ENCODE measurements around the gene ARHGAP36.
A peak's percentile ranks its signal among the peaks of the same experiment; 100 is the strongest.

The ARHGAP36 gene

DNA sequence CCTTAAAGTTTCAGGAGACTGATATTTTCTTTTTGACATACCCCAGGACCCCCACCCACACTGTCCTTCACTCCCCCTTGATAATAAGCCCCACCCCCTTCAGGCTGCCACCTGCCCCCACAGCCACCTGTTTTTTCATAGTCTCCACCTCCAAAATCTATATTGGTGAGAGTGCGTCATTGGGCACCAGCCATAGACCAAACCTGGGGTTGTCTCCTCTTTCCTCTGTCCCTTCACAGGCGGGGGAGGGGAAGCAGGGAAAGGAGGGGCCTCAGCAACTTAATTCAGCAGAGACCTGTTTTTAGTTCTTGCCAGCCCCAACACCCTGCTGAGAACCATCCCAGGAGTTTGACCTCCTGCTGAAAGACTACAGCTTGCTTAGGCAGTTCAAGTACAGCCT is 1.1 kb downstream of the ARHGAP36 start:
- H3K9me3 ChIP-seq (ENCODE audit: insufficient read depth, low read length), result no peaks in the 10 kb centered on the region
- no peaks in the 10 kb centered on the region for H3K36me3 ChIP-seq (ENCODE audit: insufficient read depth, insufficient read length, low read length)
- H3K4me3 ChIP-seq (ENCODE audit: insufficient read length, low read depth), result no peak overlapping the region
- DNase-seq (ENCODE audit: low read depth, low spot score), result no peak
- TF ChIP-seq SUZ12 (IDR thresholded peaks at IDR 0.05; ENCODE audit: extremely low read depth, insufficient read depth, insufficient read length) (no peak), YY1 (IDR thresholded peaks at IDR 0.05; ENCODE audit: insufficient read depth, insufficient read length) (no peak), ZNF274 (IDR thresholded peaks at IDR 0.05; ENCODE audit: low read depth, low read length) (no peak)
- H3K9ac ChIP-seq (ENCODE audit: insufficient read length, low read depth), result no peak overlapping the region
- no peaks in the 10 kb centered on the region for H3K4me1 ChIP-seq (ENCODE audit: insufficient read depth, insufficient read length)
- H3K27me3 ChIP-seq (ENCODE audit: insufficient read depth, insufficient read length), result no peaks in the 10 kb centered on the region

DNA sequence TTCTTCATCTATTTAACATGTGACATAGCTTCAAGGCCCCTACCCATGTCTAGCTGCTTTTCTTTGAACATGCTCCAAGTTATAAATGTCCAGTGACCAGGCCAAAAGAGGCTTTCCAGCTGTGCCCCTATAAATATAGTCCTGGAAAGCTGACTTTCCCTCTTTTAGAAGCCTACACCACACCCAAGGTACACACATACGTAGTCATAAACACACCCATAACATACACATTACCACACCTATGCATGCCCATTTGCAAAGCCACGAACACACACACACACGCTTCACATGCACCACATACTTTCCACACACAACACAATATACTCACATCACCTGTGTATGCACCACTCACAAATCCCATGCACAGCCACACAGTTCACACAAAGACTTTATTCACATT is 2.0 kb downstream of the ARHGAP36 start:
- H3K36me3 ChIP-seq (ENCODE audit: insufficient read depth, insufficient read length, low read length), result no peaks in the 10 kb centered on the region
- TF ChIP-seq ZNF274 (IDR thresholded peaks at IDR 0.05; ENCODE audit: low read depth, low read length), result no peak
- TF ChIP-seq YY1 (IDR thresholded peaks at IDR 0.05; ENCODE audit: insufficient read depth, insufficient read length), result no peak
- TF ChIP-seq SUZ12 (IDR thresholded peaks at IDR 0.05; ENCODE audit: extremely low read depth, insufficient read depth, insufficient read length), result no peak
- no peaks in the 10 kb centered on the region for H3K4me1 ChIP-seq (ENCODE audit: insufficient read depth, insufficient read length)
- H3K9me3 ChIP-seq (ENCODE audit: insufficient read depth, low read length), result no peaks in the 10 kb centered on the region
- H3K27me3 ChIP-seq (ENCODE audit: insufficient read depth, insufficient read length), result no peaks in the 10 kb centered on the region
- H3K9ac ChIP-seq (ENCODE audit: insufficient read length, low read depth), result no peak overlapping the region
- DNase-seq (ENCODE audit: low read depth, low spot score), result no peak
- no peak overlapping the region for H3K4me3 ChIP-seq (ENCODE audit: insufficient read length, low read depth)

DNA sequence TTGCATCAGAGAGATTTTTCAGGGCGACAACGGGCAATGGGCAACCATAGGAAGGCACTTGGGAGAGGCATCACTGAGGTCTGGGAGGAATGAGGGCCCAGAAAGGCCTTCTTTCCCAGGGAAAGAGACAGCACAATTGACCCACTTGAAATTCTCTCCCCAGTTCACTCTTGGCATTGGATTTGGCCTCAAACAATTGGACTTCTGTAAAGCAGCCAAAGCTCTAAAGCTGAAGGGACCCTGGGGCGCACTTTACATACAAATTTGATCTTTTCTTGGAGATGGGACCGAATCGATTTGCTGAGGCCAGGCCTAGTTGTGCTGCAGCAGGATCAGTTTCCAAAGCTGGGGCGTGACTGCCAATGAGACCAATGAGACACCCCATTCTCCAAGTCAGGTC is 3.2 kb downstream of the ARHGAP36 start:
- DNase-seq (ENCODE audit: low read depth, low spot score), result no peak
- Histone ChIP-seq H3K9ac (ENCODE audit: insufficient read length, low read depth) (no peak overlapping the region), H3K36me3 (ENCODE audit: insufficient read depth, insufficient read length, low read length) (no peaks in the 10 kb centered on the region), H3K9me3 (ENCODE audit: insufficient read depth, low read length) (no peaks in the 10 kb centered on the region), H3K4me3 (ENCODE audit: insufficient read length, low read depth) (no peak overlapping the region), H3K27me3 (ENCODE audit: insufficient read depth, insufficient read length) (no peaks in the 10 kb centered on the region), H3K4me1 (ENCODE audit: insufficient read depth, insufficient read length) (no peaks in the 10 kb centered on the region)
- no peak for TF ChIP-seq SUZ12 (IDR thresholded peaks at IDR 0.05; ENCODE audit: extremely low read depth, insufficient read depth, insufficient read length)
- TF ChIP-seq ZNF274 (IDR thresholded peaks at IDR 0.05; ENCODE audit: low read depth, low read length), result no peak
- no peak for TF ChIP-seq YY1 (IDR thresholded peaks at IDR 0.05; ENCODE audit: insufficient read depth, insufficient read length)

DNA sequence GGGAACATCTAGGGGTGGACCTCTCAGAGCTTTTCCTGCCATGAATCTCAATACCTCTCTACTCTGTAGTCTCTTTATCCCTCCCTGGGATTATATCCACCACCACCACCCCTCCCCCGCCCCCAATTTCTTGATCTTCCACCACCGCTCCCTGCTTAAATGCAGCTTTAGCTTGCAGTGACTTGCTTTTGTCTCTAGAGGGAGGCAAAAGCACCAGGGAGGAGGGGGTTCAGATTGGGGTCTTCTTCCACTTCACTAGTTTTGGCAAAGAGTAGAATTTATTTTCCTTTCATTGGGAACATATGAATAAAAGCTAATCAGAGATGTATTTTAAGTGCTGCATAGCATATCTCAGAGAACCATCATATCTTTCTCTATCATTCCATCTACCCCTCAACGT is 5.5 kb downstream of the ARHGAP36 start:
- Histone ChIP-seq H3K9ac (ENCODE audit: insufficient read length, low read depth) (no peak overlapping the region), H3K9me3 (ENCODE audit: insufficient read depth, low read length) (no peaks in the 10 kb centered on the region), H3K4me3 (ENCODE audit: insufficient read length, low read depth) (no peak overlapping the region), H3K4me1 (ENCODE audit: insufficient read depth, insufficient read length) (no peaks in the 10 kb centered on the region), H3K27me3 (ENCODE audit: insufficient read depth, insufficient read length) (peaks cover 4% of the 10 kb centered on the region), H3K36me3 (ENCODE audit: insufficient read depth, insufficient read length, low read length) (no peaks in the 10 kb centered on the region)
- no peak for TF ChIP-seq YY1 (IDR thresholded peaks at IDR 0.05; ENCODE audit: insufficient read depth, insufficient read length)
- TF ChIP-seq SUZ12 (IDR thresholded peaks at IDR 0.05; ENCODE audit: extremely low read depth, insufficient read depth, insufficient read length), result no peak
- TF ChIP-seq ZNF274 (IDR thresholded peaks at IDR 0.05; ENCODE audit: low read depth, low read length), result no peak
- no peak for DNase-seq (ENCODE audit: low read depth, low spot score)

DNA sequence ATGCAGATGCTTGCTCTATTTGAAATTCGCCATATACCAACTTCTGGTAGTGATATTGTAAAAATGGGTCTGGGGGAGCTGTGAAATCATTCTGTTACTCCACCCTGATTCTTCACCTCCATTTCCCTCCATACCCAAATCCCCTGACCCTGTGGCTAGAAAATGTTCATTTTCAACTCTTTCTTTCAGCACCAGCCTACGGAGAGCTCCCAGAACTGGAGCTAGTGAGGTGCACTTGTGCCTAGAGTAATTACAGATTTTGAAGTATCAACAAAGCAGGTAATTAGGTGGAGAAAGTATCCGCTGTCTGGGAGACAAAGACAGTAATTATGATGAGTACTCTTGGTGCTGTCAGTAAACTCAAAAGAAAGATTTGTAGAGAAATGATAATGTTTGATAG is 8.1 kb downstream of the ARHGAP36 start:
- H3K4me3 ChIP-seq (ENCODE audit: insufficient read length, low read depth), result no peak overlapping the region
- no peak for DNase-seq (ENCODE audit: low read depth, low spot score)
- TF ChIP-seq SUZ12 (IDR thresholded peaks at IDR 0.05; ENCODE audit: extremely low read depth, insufficient read depth, insufficient read length), result no peak
- no peak for TF ChIP-seq YY1 (IDR thresholded peaks at IDR 0.05; ENCODE audit: insufficient read depth, insufficient read length)
- no peak for TF ChIP-seq ZNF274 (IDR thresholded peaks at IDR 0.05; ENCODE audit: low read depth, low read length)
- H3K27me3 ChIP-seq (ENCODE audit: insufficient read depth, insufficient read length), result peaks cover 22% of the 10 kb centered on the region
- H3K36me3 ChIP-seq (ENCODE audit: insufficient read depth, insufficient read length, low read length), result no peaks in the 10 kb centered on the region
- no peak overlapping the region for H3K9ac ChIP-seq (ENCODE audit: insufficient read length, low read depth)
- no peaks in the 10 kb centered on the region for H3K9me3 ChIP-seq (ENCODE audit: insufficient read depth, low read length)
- no peaks in the 10 kb centered on the region for H3K4me1 ChIP-seq (ENCODE audit: insufficient read depth, insufficient read length)

DNA sequence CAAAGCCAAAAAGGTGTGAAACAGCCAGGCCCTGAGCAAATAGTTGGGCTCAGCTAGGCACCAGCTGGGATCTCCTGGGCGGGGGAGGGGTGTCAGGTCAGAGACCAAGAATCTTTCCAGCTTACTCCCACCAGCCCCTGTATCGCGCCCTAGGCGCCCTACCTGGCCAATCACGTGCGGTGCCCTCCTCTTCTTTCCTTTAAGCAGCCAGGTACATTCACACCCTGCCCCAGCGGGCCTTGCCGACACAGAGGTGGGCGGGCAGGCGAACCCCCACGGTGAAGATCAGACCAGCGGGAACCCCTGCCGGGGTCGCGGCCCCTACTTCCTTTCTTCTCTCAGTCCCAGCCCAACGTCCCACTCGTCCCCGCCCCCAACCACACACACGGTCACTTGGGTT is 9.1 kb downstream of the ARHGAP36 start:
- Histone ChIP-seq H3K27me3 (ENCODE audit: insufficient read depth, insufficient read length) (peaks cover 22% of the 10 kb centered on the region), H3K4me1 (ENCODE audit: insufficient read depth, insufficient read length) (no peaks in the 10 kb centered on the region), H3K9me3 (ENCODE audit: insufficient read depth, low read length) (no peaks in the 10 kb centered on the region), H3K9ac (ENCODE audit: insufficient read length, low read depth) (no peak overlapping the region), H3K4me3 (ENCODE audit: insufficient read length, low read depth) (peak overlapping the region; percentile 31), H3K36me3 (ENCODE audit: insufficient read depth, insufficient read length, low read length) (no peaks in the 10 kb centered on the region)
- TF ChIP-seq YY1 (IDR thresholded peaks at IDR 0.05; ENCODE audit: insufficient read depth, insufficient read length), result no peak
- no peak for TF ChIP-seq SUZ12 (IDR thresholded peaks at IDR 0.05; ENCODE audit: extremely low read depth, insufficient read depth, insufficient read length)
- TF ChIP-seq ZNF274 (IDR thresholded peaks at IDR 0.05; ENCODE audit: low read depth, low read length), result no peak
- DNase-seq (ENCODE audit: low read depth, low spot score), result no peak

DNA sequence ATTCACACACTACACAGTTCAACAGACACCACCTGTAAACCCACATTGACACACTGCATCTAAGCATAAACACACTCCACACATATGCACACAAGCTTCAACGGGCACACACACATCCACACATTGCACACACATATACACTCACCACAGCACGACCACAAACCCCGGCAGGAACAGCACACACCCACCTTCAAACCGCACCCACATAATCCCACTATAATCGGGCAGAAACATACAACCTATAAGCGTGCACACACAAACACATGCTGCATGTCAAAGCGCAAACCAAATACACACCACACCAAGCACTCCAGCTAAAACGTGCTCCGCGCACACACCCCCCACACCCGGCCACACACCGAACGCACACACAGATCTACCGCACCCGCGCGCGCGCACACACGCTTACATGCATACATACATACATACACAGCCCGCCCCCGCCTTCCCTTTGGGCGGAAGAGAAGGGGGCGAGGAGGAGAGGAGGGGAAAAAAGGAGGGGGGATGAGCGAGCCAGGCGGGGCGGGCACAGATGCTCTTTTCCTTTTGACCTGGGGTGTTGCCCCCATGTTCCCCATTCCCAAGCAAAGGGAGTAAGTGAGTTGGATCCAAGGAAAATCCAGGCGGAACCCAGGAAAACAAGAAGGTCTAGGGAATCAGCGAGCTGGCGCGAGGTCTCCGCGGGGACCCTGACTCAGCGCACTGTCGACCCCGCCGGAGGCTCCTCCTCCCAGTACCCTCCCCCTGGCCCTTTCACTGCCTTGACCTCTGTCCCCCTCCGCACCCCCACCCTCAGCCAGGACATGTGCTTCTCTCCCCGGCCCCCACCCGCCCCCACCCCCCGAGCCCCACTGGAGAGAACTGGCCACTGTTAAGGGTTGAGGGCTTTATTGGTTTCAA is 9.9 kb downstream of the ARHGAP36 start:
- H3K9me3 ChIP-seq (ENCODE audit: insufficient read depth, low read length), result no peaks in the 10 kb centered on the region
- DNase-seq (ENCODE audit: low read depth, low spot score), result no peak
- H3K27me3 ChIP-seq (ENCODE audit: insufficient read depth, insufficient read length), result peaks cover 26% of the 10 kb centered on the region
- H3K4me1 ChIP-seq (ENCODE audit: insufficient read depth, insufficient read length), result no peaks in the 10 kb centered on the region
- H3K36me3 ChIP-seq (ENCODE audit: insufficient read depth, insufficient read length, low read length), result no peaks in the 10 kb centered on the region
- peak overlapping the region; percentile 42 for H3K9ac ChIP-seq (ENCODE audit: insufficient read length, low read depth)
- no peak for TF ChIP-seq SUZ12 (IDR thresholded peaks at IDR 0.05; ENCODE audit: extremely low read depth, insufficient read depth, insufficient read length)
- no peak for TF ChIP-seq ZNF274 (IDR thresholded peaks at IDR 0.05; ENCODE audit: low read depth, low read length)
- TF ChIP-seq YY1 (IDR thresholded peaks at IDR 0.05; ENCODE audit: insufficient read depth, insufficient read length), result no peak
- H3K4me3 ChIP-seq (ENCODE audit: insufficient read length, low read depth), result peak overlapping the region; percentile 31

Measured in NT2/D1 (cell line).